Natural killer cell treated with Interleukin-12 subunit alpha and Interleukin-12 subunit beta and Interleukin-15 and Interleukin-18, amount 100 ng/mL, for 72 hours (primary cell): ENCODE measurements around the gene STXBP4. TPM values are rescaled to one million over a fixed set of nuclear protein-coding genes. Genes with fewer than 3 reads are reported as not detected.

Experiments used
- ATAC-seq, 2 donors: fragments of 150-1000 bp; cut with Tn5 transposase in 1 of 2; sonication (Bioruptor Pico), chemical (Tn5 transposase) in 1 of 2; 2 replicates each; pipeline ENCODE4 v1.10.0; 2021
- DNase-seq: peaks from one replicate; pipeline ENCODE4 v3.0.0; 2022; ENCODE audit warnings: low spot score
- H3K27ac Mint-ChIP-seq, 2 donors: 1 replicate in 1 of 2; 2 replicates in 1 of 2; pipeline ENCODE4 v1.8.0; 2022; ENCODE audit warnings: mixed read lengths in 2 of 2, mild to moderate bottlenecking in 1 of 2, moderate library complexity in 1 of 2
- H3K27me3 Mint-ChIP-seq, 2 donors: 1 replicate in 1 of 2; 2 replicates in 1 of 2; pipeline ENCODE4 v1.8.0; 2022; ENCODE audit warnings: mixed read lengths in 2 of 2
- H3K36me3 Mint-ChIP-seq: one replicate; pipeline ENCODE4 v1.8.0; 2022; ENCODE audit warnings: mixed read lengths
- H3K4me1 Mint-ChIP-seq, 2 donors: 1 replicate in 1 of 2; 2 replicates in 1 of 2; pipeline ENCODE4 v1.8.0; 2022; ENCODE audit warnings: low read depth in 2 of 2, mixed read lengths in 2 of 2, mild to moderate bottlenecking in 1 of 2
- H3K4me3 Mint-ChIP-seq: one replicate; pipeline ENCODE4 v1.8.0; 2022; ENCODE audit warnings: mixed read lengths
- H3K9me3 Mint-ChIP-seq: 2 replicates; pipeline ENCODE4 v1.8.0; 2022; ENCODE audit warnings: mixed read lengths
- total RNA-seq, 2 donors: library from RNA; stranded (reverse); gene quantifications; one replicate each; pipeline ENCODE4 v1.2.3, GENCODE V29; 2022

The STXBP4 gene
- total RNA-seq, 2 donors from 2014 or later = 8.5 to 12.6 TPM

- H3K27me3 Mint-ChIP-seq = no peaks in the 10 kb centered on the region
- no peaks in the 10 kb centered on the region for H3K36me3 Mint-ChIP-seq
- DNase-seq (no peak), ATAC-seq (no peak)
- H3K27ac Mint-ChIP-seq = no peak overlapping the region
- H3K4me3 Mint-ChIP-seq = no peak overlapping the region
- no peaks in the 10 kb centered on the region for H3K9me3 Mint-ChIP-seq
- H3K4me1 Mint-ChIP-seq = no peaks in the 10 kb centered on the region
Observed at GRCh38 chr17:55038291-55038690, 69.7 kb downstream of the STXBP4 start.

GRCh38 chr17:55040611-55041010 is 72.0 kb downstream of the STXBP4 start:
- Mint-ChIP-seq H3K9me3 (no peaks in the 10 kb centered on the region), H3K27ac (no peak overlapping the region), H3K4me1 (no peaks in the 10 kb centered on the region), H3K27me3 (no peaks in the 10 kb centered on the region), H3K4me3 (no peak overlapping the region), H3K36me3 (peaks cover 5% of the 10 kb centered on the region)
- ATAC-seq (no peak), DNase-seq (no peak)

GRCh38 chr17:55053855-55054254 is 85.3 kb downstream of the STXBP4 start:
- Mint-ChIP-seq H3K4me3 (no peak overlapping the region), H3K9me3 (no peaks in the 10 kb centered on the region), H3K4me1 (no peaks in the 10 kb centered on the region), H3K27ac (no peak overlapping the region), H3K36me3 (no peaks in the 10 kb centered on the region), H3K27me3 (no peaks in the 10 kb centered on the region)
- no peak for DNase-seq
- no peak for ATAC-seq

- H3K27me3 Mint-ChIP-seq = no peaks in the 10 kb centered on the region
- no peaks in the 10 kb centered on the region for H3K9me3 Mint-ChIP-seq
- H3K36me3 Mint-ChIP-seq = no peaks in the 10 kb centered on the region
- H3K4me1 Mint-ChIP-seq = no peaks in the 10 kb centered on the region
- no peak overlapping the region for H3K4me3 Mint-ChIP-seq
- ATAC-seq = no peak
- no peak for DNase-seq
- H3K27ac Mint-ChIP-seq = no peak overlapping the region
Observed at GRCh38 chr17:55054429-55054828, 85.9 kb downstream of the STXBP4 start.

- Mint-ChIP-seq H3K27ac (no peak overlapping the region), H3K4me3 (no peak overlapping the region), H3K36me3 (no peaks in the 10 kb centered on the region), H3K4me1 (no peaks in the 10 kb centered on the region), H3K9me3 (no peaks in the 10 kb centered on the region), H3K27me3 (no peaks in the 10 kb centered on the region)
- DNase-seq (no peak), ATAC-seq (no peak)
Observed at GRCh38 chr17:55056526-55056925, 88.0 kb downstream of the STXBP4 start.

- Mint-ChIP-seq H3K9me3 (no peaks in the 10 kb centered on the region), H3K27me3 (no peaks in the 10 kb centered on the region), H3K27ac (no peak overlapping the region), H3K36me3 (no peaks in the 10 kb centered on the region), H3K4me3 (no peak overlapping the region), H3K4me1 (no peaks in the 10 kb centered on the region)
- no peak for DNase-seq
- no peak for ATAC-seq
Observed at GRCh38 chr17:55057184-55057583, 88.6 kb downstream of the STXBP4 start.

GRCh38 chr17:55059724-55060123 is 91.2 kb downstream of the STXBP4 start:
- no peak for ATAC-seq
- H3K4me3 Mint-ChIP-seq = no peak overlapping the region

GRCh38 chr17:55062921-55063320 is 94.4 kb downstream of the STXBP4 start:
- no peak for DNase-seq
- no peaks in the 10 kb centered on the region for H3K36me3 Mint-ChIP-seq
- H3K4me1 Mint-ChIP-seq = peaks cover 0 to 6% of the 10 kb centered on the region in 2 donors
- H3K27me3 Mint-ChIP-seq = peaks cover 0 to 2% of the 10 kb centered on the region in 2 donors
- H3K4me3 Mint-ChIP-seq = no peak overlapping the region
- no peak for ATAC-seq
- H3K9me3 Mint-ChIP-seq = no peaks in the 10 kb centered on the region
- H3K27ac Mint-ChIP-seq = no peak overlapping the region

More at GRCh38 chr17:55059724-55060123, 91.2 kb downstream of the STXBP4 start:
- no peaks in the 10 kb centered on the region for H3K4me1 Mint-ChIP-seq
- no peaks in the 10 kb centered on the region for H3K9me3 Mint-ChIP-seq
- no peaks in the 10 kb centered on the region for H3K27me3 Mint-ChIP-seq
- no peak overlapping the region for H3K27ac Mint-ChIP-seq
- no peak for DNase-seq
- H3K36me3 Mint-ChIP-seq = no peaks in the 10 kb centered on the region

GRCh38 chr17:55063885-55064874 is 95.6 kb downstream of the STXBP4 start:
- H3K36me3 Mint-ChIP-seq = no peaks in the 10 kb centered on the region
- no peak for DNase-seq
- H3K27me3 Mint-ChIP-seq = peaks cover 0 to 2% of the 10 kb centered on the region in 2 donors
- ATAC-seq = no peak
- H3K9me3 Mint-ChIP-seq = no peaks in the 10 kb centered on the region
- H3K4me3 Mint-ChIP-seq = no peak overlapping the region
- no peak overlapping the region for H3K27ac Mint-ChIP-seq
- H3K4me1 Mint-ChIP-seq = peaks cover 0 to 6% of the 10 kb centered on the region in 2 donors

GRCh38 chr17:55067697-55068439 is 99.3 kb downstream of the STXBP4 start:
- H3K27me3 Mint-ChIP-seq = peaks cover 0 to 2% of the 10 kb centered on the region in 2 donors
- peaks cover 0 to 6% of the 10 kb centered on the region in 2 donors for H3K4me1 Mint-ChIP-seq
- no peak overlapping the region for H3K4me3 Mint-ChIP-seq
- H3K27ac Mint-ChIP-seq = no peak overlapping the region
- ATAC-seq = no peak
- DNase-seq = no peak
- no peaks in the 10 kb centered on the region for H3K36me3 Mint-ChIP-seq
- H3K9me3 Mint-ChIP-seq = no peaks in the 10 kb centered on the region

GRCh38 chr17:55068862-55069811 is 100.6 kb downstream of the STXBP4 start:
- Mint-ChIP-seq H3K36me3 (no peaks in the 10 kb centered on the region), H3K9me3 (no peaks in the 10 kb centered on the region), H3K4me1 (peaks cover 0 to 6% of the 10 kb centered on the region in 2 donors), H3K27me3 (peaks cover 0 to 2% of the 10 kb centered on the region in 2 donors), H3K27ac (no peak overlapping the region), H3K4me3 (no peak overlapping the region)
- ATAC-seq (no peak), DNase-seq (no peak)

- no peak overlapping the region for H3K27ac Mint-ChIP-seq
- peaks cover 0 to 6% of the 10 kb centered on the region in 2 donors for H3K4me1 Mint-ChIP-seq
- H3K4me3 Mint-ChIP-seq = no peak overlapping the region
- no peak for ATAC-seq
- no peaks in the 10 kb centered on the region for H3K9me3 Mint-ChIP-seq
- H3K36me3 Mint-ChIP-seq = no peaks in the 10 kb centered on the region
- H3K27me3 Mint-ChIP-seq = peaks cover 0 to 2% of the 10 kb centered on the region in 2 donors
- DNase-seq = no peak
Observed at GRCh38 chr17:55069983-55070529, 101.5 kb downstream of the STXBP4 start.

GRCh38 chr17:55072898-55073297 is 104.3 kb downstream of the STXBP4 start:
- Mint-ChIP-seq H3K36me3 (no peaks in the 10 kb centered on the region), H3K9me3 (no peaks in the 10 kb centered on the region), H3K4me3 (no peak overlapping the region), H3K27ac (no peak overlapping the region), H3K27me3 (no peaks in the 10 kb centered on the region), H3K4me1 (no peaks in the 10 kb centered on the region)
- DNase-seq (no peak), ATAC-seq (no peak)
